HT-29 (cell line): ENCODE data around the gene EFS. TPM values are rescaled to one million over a fixed set of nuclear protein-coding genes. Genes with fewer than 3 reads are reported as not detected.
"Not testable (repeated sequence)": the region's sequence is repeated elsewhere in the genome, so short reads cannot be mapped to it uniquely, and the experiment has no call there.

ENCODE experiments used
- DNase-seq: peaks from one replicate; pipeline ENCODE4 v3.0.0-alpha.2; 2015; ENCODE audit warnings: low spot score
- total RNA-seq: library from RNA; depleted of rRNA; stranded (reverse); fragments of >200 nt; shearing (Covaris generic); gene quantifications from 2 replicates; pipeline ENCODE4 v1.2.3, GENCODE V29; 2014

The EFS gene
- total RNA-seq, 1 experiment from 2014 or later, result not detected

- DNase-seq, result no peak
These were observed 34.2 kb upstream of the EFS start for GRCh38 chr14:23399136-23399535.

DNA sequence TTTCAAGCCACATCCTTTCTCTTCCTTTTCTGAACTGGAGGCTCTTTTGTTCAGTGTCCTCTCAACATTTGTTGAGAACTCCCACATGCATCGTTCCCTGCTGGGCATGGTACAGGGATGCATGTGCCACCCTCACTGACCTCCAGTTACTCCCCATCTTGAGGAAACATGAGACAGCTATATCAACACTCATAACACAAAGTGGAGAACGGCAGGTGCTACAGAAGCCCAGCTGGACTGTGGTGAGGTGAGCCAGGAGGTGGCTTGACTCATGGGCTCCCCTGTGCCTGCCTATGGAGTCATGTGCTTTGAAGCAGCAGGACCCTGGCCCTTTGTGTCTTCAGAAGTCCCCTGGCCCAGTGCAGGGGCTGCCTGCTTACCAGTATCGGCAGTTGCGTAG is 33.4 kb upstream of the EFS start:
- no peak for DNase-seq

DNA sequence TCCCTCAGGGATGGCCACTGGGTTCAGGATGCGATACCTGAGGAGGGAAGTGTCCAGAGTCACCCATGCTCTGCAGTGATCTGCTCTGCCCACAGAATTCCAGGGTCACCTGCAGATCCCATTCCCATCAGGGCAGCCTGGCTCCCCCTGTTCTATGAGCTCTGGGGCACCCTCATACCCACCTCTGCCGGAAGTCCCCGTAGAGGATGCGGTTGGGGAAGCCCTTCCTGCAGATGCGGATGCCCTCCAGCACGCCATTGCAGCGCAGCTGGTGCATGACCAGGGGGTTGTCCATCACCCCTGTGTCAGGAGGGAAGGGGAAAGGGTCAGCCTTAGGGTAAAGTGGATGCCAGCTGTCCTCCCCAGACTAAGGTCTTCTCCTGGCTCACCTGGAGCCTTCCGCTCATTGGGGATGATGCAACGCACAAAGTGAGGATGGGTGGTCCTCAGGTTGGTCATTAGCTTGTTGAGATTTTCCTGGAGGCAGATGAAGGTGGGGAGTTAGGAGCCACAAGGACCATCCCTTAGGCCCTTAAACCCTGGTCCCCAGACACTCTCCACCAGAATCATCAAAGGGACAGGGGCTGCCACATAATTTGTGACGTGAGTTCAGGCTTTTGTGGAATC is 31.9 kb upstream of the EFS start:
- no peak for DNase-seq

DNA sequence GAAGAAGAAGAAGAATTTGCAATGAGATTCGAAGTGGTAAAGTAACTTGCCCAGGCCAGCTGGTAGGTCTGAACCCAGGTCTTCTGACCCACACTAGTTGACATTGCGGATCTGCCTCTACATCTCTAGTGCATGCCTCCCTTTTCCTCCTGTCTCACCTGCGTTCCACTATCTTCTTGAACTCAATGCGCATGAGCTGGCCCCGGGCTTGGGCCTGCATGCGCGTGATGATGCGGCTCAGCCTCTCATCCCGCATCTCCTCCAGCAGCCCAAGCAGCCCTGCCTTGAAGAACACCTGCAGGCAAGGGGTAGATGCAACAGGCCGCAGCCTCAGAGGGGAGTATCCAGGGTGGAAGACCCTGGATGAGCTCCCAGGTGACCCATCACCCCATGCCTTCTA is 31.2 kb upstream of the EFS start:
- no peak for DNase-seq

GRCh38 chr14:23392613-23393012 is 27.6 kb upstream of the EFS start:
- no peak for DNase-seq

DNA sequence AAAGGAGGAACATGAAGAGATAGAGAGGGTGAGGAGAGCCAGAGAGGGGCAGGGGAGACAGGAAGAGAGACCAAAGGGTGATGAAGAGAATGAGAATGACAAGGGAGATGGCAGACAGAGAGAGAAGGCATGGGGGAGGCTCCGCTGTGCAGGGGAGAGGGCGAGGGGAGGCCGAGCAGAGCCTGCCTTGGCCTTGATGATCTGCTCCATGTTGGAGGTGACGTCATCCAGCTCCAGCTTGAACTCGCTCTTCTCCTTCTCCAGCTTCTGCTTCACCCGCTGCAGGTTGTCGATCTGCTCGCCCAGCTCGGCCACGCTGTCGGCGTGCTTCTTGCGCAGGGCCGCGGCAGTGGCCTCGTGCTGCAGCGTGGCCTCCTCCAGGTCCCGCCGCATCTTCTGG is 24.9 kb upstream of the EFS start:
- DNase-seq, result not testable (repeated sequence)

- no peak for DNase-seq
These were observed 24.4 kb upstream of the EFS start for GRCh38 chr14:23389396-23389795.

GRCh38 chr14:23388996-23389395 is 24.0 kb upstream of the EFS start:
- no peak for DNase-seq

GRCh38 chr14:23387916-23388882 is 23.2 kb upstream of the EFS start:
- no peak for DNase-seq

DNA sequence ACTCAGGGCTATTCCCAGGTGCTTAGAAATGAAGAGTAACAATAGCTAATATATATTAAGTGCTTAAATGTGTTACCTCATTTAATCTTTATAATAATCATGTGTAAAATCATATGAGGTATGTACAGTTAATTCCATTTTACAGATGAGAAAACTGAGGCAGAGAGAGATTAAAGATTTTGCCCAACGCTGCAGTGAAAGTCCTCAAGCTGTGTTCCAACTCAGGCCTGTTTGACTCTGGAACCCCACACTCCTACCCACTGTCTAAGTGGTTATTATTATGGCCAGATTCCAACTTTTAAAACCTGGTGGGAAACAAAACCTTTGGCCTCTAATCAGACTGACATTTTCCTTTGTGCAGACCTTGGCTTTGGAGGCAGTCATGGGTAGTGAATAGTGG is 22.0 kb upstream of the EFS start:
- no peak for DNase-seq

DNA sequence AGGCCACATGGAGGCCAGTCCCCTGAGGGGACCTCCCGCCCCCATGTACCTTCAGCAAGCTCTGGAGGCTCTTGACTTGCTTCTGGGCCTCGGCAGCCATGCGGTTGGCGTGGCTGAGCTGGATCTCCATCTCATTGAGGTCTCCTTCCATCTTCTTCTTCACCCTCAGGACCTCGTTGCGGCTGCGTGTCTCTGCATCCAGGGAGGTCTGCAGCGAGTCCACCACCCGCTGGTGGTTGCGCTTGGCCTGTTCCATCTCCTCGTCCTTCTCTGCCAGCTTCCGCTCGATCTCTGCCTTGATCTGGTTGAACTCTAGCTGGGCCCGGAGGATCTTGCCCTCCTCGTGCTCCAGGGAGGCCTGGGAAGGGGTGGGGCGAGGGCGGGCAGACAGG is 21.3 kb upstream of the EFS start:
- not testable (repeated sequence) for DNase-seq

GRCh38 chr14:23385642-23386265 is 20.8 kb upstream of the EFS start:
- DNase-seq, result no peak

GRCh38 chr14:23385244-23385641 is 20.3 kb upstream of the EFS start:
- no peak for DNase-seq

DNA sequence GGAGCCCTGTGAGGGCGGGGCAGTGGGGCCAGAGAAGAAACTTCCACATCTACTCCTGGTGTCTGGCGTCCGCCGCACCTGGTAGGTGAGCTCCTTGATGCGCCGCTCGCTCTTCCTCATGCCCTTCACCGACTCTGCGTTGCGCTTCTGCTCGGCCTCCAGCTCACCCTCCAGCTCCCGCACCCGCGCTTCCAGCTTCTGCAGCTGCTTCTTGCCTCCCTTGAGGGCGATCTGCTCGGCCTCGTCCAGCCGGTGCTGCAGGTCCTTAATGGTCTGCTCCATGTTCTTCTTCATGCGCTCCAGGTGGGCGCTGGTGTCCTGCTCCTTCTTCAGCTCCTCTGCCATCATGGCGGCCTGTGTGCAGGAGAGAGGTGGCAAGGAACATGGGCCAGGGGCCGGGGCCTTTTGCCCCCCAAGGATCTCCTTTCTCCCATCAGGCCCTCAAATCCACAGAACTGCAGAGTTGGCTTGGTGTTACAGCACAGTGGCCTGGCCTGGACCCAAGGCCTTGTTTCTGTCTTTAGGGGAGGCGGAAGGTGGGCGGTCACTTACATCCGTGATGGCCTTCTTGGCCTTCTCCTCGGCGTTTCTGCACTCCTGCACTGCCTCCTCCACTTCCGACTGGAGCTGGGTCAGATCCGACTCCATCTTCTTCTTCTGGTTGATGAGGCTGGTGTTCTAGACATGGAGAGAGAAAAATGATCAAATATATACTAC is 19.6 kb upstream of the EFS start:
- no peak for DNase-seq

GRCh38 chr14:23382731-23383440 is 17.9 kb upstream of the EFS start:
- DNase-seq, result no peak

- no peak for DNase-seq
These were observed 17.3 kb upstream of the EFS start for GRCh38 chr14:23382276-23382675.

DNA sequence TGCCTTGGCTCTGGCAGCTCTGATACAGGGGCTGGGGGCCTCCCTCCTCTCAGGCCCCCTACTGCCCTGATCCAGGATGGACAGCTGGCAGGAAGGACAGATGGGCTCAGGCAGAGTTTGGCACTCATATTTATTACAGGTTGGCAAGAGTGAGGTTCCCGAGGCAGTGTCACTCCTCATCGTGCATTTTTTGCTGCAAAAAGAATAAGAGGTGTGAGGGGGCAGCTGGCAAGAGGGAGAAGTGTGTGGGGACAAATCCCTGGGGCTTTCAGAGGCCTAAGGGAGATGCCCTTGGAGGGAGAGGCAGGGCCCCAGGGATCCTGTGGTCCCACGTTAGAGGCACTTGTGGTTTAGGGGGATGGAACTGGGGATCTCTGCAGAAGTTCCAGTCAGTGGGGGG is 16.9 kb upstream of the EFS start:
- no peak for DNase-seq

GRCh38 chr14:23380976-23381375 is 16.0 kb upstream of the EFS start:
- no peak for DNase-seq

- no peak for DNase-seq
These were observed 15.4 kb upstream of the EFS start for GRCh38 chr14:23380197-23380914.

DNA sequence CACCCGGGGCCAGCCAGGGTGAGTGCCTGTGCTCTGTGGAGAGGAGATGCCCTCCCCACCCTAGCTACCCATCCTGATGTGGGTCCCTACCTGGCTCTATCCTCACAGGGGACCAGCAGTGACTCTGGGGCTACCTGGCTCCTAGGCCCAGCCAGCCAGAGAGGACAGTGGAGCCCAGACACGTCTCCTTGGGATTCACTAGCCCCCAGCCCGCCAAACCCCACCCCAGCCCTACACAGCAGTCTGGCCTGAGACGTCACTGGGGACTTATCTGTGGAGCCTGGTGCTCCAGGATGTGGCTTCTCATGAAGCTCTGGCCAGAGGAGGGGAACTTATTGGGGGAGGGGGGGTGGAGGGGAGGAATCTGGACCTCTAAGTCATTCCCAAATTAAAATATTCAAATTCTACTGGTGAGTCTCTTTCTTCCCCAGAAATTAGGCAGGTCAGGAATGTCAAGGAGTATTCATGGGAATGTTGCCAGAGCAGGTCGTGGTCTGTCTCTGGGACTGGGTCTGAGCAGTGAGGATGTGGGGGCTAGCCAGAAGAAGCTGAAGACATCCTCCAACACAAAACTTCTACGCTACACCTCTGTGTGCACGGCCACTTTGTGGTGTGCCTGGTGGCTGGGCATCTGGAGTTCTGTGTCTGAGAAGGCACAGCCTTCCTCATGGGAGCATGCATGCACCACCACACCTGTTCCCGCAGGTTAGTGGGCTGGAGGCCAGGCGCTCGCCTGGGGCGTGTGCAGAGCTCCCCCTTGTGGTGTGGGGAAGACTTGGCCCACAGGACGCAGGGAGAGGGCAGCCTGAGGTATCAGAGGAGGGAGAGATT is 14.6 kb upstream of the EFS start:
- peak; percentile 70 for DNase-seq
